Activated CD4-positive, alpha-beta T cell treated with anti-CD3 and anti-CD28 coated beads for 36 hours (primary cell): Measurements from ENCODE around the gene ZNF79. TPM values are rescaled to one million over a fixed set of nuclear protein-coding genes. Genes with fewer than 3 reads are reported as not detected.

ENCODE experiments used
- ATAC-seq: fragments of 200-7000 bp; cut with Tn5 transposase; one replicate; pipeline ENCODE4 v1.10.0; 2021; ENCODE audit warnings: mild to moderate bottlenecking, moderate library complexity
- CTCF ChIA-PET: fragments of 350-600 bp; sonication (Branson Sonifier 250); formaldehyde crosslinking; loops from one replicate; lab custom pipeline; 2021; ENCODE audit warnings: antibody characterized with exemption; lab: Charles Lee
- POLR2A ChIA-PET: fragments of 350-600 bp; sonication (Branson Sonifier 250); formaldehyde crosslinking; loops from one replicate; lab custom pipeline; 2021; ENCODE audit warnings: antibody characterized with exemption, inconsistent platforms; lab: Charles Lee
- DNase-seq: peaks from one replicate; pipeline ENCODE4 v3.0.0-alpha.2; 2020
- H3K27ac Mint-ChIP-seq: one replicate; pipeline ENCODE4 v1.8.0; 2021; ENCODE audit warnings: mixed read lengths
- H3K27me3 Mint-ChIP-seq: one replicate; pipeline ENCODE4 v1.8.0; 2021; ENCODE audit warnings: mixed read lengths
- H3K36me3 Mint-ChIP-seq: one replicate; pipeline ENCODE4 v1.8.0; 2021; ENCODE audit warnings: low read depth, mixed read lengths
- H3K4me1 Mint-ChIP-seq: one replicate; pipeline ENCODE4 v1.8.0; 2021; ENCODE audit warnings: mixed read lengths
- H3K4me3 Mint-ChIP-seq: one replicate; pipeline ENCODE4 v1.8.0; 2021; ENCODE audit warnings: mild to moderate bottlenecking, moderate library complexity, mixed read lengths
- H3K9me3 Mint-ChIP-seq: one replicate; pipeline ENCODE4 v1.8.0; 2021; ENCODE audit warnings: low read depth, mixed read lengths
- intact Hi-C, 2 experiments: fragments of 100-400 bp; cut with DNase I in 1 of 2; cut with micrococcal nuclease in 1 of 2; formaldehyde crosslinking; loops; one replicate each; pipeline versions ENCODE4 v1.14.2 to v1.15.1; 2022 to 2024; cut with DNase I, micrococcal nuclease
- total RNA-seq, 2 experiments: library from RNA; stranded (reverse); gene quantifications; one replicate each; pipeline ENCODE4 v1.2.3, GENCODE V29; 2021

ZNF79 gene
- total RNA-seq, 2 experiments from 2014 or later: 6.9 to 7.6 TPM

GRCh38 chr9:127389381-127390247 is 34.6 kb upstream of the ZNF79 start:
- DNase-seq (no peak), ATAC-seq (no peak)
- Mint-ChIP-seq H3K9me3 (no peaks in the 10 kb centered on the region), H3K27ac (no peak overlapping the region), H3K4me3 (no peak overlapping the region), H3K4me1 (peaks cover 20% of the 10 kb centered on the region), H3K36me3 (no peaks in the 10 kb centered on the region), H3K27me3 (peaks cover 62% of the 10 kb centered on the region)
- POLR2A ChIA-PET: interaction anchor here (0.7 kb wide), 1 partner anchor 58 kb away, joined by 3 read pairs; no protein-coding TSS in a partner anchor
- intact Hi-C loops: loop anchor here (2.0 to 10.0 kb wide), 7 partner anchors 61 to 585 kb away; partner anchors contain the start of genes LRSAM1 (in 1 of the 2), RPL12 (in 1 of the 2) and ZBTB43 (in 1 of the 2)
- CTCF ChIA-PET: interaction anchor here (0.7 kb wide), 1 partner anchor 39 kb away, joined by 3 read pairs; no protein-coding TSS in a partner anchor

GRCh38 chr9:127390248-127390545 is 34.0 kb upstream of the ZNF79 start:
- ChIA-PET CTCF (interaction anchor here (0.7 kb wide), 1 partner anchor 38 kb away, joined by 3 read pairs; no protein-coding TSS in a partner anchor), POLR2A (no interaction called here)
- Mint-ChIP-seq H3K36me3 (no peaks in the 10 kb centered on the region), H3K27me3 (peaks cover 61% of the 10 kb centered on the region), H3K4me1 (peaks cover 20% of the 10 kb centered on the region), H3K4me3 (no peak overlapping the region), H3K27ac (no peak overlapping the region), H3K9me3 (no peaks in the 10 kb centered on the region)
- no peak for DNase-seq
- ATAC-seq: no peak
- intact Hi-C loops: loop anchor here (10.0 kb wide), 2 partner anchors 75 to 585 kb away; partner anchors contain the start of gene ZBTB43 (in 1 of the 2)

- no peaks in the 10 kb centered on the region for H3K36me3 Mint-ChIP-seq
- no peaks in the 10 kb centered on the region for H3K9me3 Mint-ChIP-seq
- no peak overlapping the region for H3K4me3 Mint-ChIP-seq
- H3K27me3 Mint-ChIP-seq: peaks cover 61% of the 10 kb centered on the region
- CTCF ChIA-PET: no interaction called here
- peaks cover 20% of the 10 kb centered on the region for H3K4me1 Mint-ChIP-seq
- no peak overlapping the region for H3K27ac Mint-ChIP-seq
- POLR2A ChIA-PET: no interaction called here
- DNase-seq (peak; percentile 17), ATAC-seq (no peak)
- intact Hi-C loops: loop anchor here (10.0 kb wide), 2 partner anchors 76 to 586 kb away; partner anchors contain the start of gene ZBTB43 (in 1 of the 2)
Observed at GRCh38 chr9:127390563-127390962, 33.6 kb upstream of the ZNF79 start.

GRCh38 chr9:127392166-127392565 is 32.0 kb upstream of the ZNF79 start:
- H3K36me3 Mint-ChIP-seq: no peaks in the 10 kb centered on the region
- H3K27ac Mint-ChIP-seq: no peak overlapping the region
- no peak for ATAC-seq
- H3K4me3 Mint-ChIP-seq: no peak overlapping the region
- ChIA-PET CTCF (no interaction called here), POLR2A (no interaction called here)
- intact Hi-C loops: loop anchor here (10.0 kb wide), 2 partner anchors 77 to 587 kb away; partner anchors contain the start of gene ZBTB43 (in 1 of the 2)
- peaks cover 56% of the 10 kb centered on the region for H3K27me3 Mint-ChIP-seq
- H3K4me1 Mint-ChIP-seq: peaks cover 26% of the 10 kb centered on the region
- no peaks in the 10 kb centered on the region for H3K9me3 Mint-ChIP-seq
- DNase-seq: no peak

- peaks cover 56% of the 10 kb centered on the region for H3K27me3 Mint-ChIP-seq
- ChIA-PET CTCF (no interaction called here), POLR2A (no interaction called here)
- H3K27ac Mint-ChIP-seq: no peak overlapping the region
- intact Hi-C loops: loop anchor here (10.0 kb wide), 2 partner anchors 78 to 588 kb away; partner anchors contain the start of gene ZBTB43 (in 1 of the 2)
- H3K4me3 Mint-ChIP-seq: no peak overlapping the region
- DNase-seq: no peak
- H3K9me3 Mint-ChIP-seq: no peaks in the 10 kb centered on the region
- no peak for ATAC-seq
- H3K4me1 Mint-ChIP-seq: peaks cover 23% of the 10 kb centered on the region
- no peaks in the 10 kb centered on the region for H3K36me3 Mint-ChIP-seq
Observed at GRCh38 chr9:127392976-127393375, 31.2 kb upstream of the ZNF79 start.

GRCh38 chr9:127393645-127394044 is 30.5 kb upstream of the ZNF79 start:
- CTCF ChIA-PET: interaction anchor here (0.7 to 0.8 kb wide), 2 partner anchors 30 to 171 kb away, joined by 3 to 5 read pairs; no protein-coding TSS in a partner anchor
- Mint-ChIP-seq H3K4me1 (peaks cover 22% of the 10 kb centered on the region), H3K27ac (no peak overlapping the region), H3K9me3 (no peaks in the 10 kb centered on the region), H3K4me3 (no peak overlapping the region), H3K27me3 (peaks cover 62% of the 10 kb centered on the region), H3K36me3 (no peaks in the 10 kb centered on the region)
- no peak for ATAC-seq
- intact Hi-C loops: loop anchor here (10.0 kb wide), 2 partner anchors 79 to 589 kb away; partner anchors contain the start of gene ZBTB43 (in 1 of the 2)
- POLR2A ChIA-PET: no interaction called here
- DNase-seq: no peak

- ChIA-PET POLR2A (interaction anchor here (1.5 kb wide), 1 partner anchor 49 kb away, joined by 6 read pairs; no protein-coding TSS in a partner anchor), CTCF (no interaction called here)
- DNase-seq (no peak), ATAC-seq (no peak)
- H3K27me3 Mint-ChIP-seq: peaks cover 60% of the 10 kb centered on the region
- peaks cover 12% of the 10 kb centered on the region for H3K4me1 Mint-ChIP-seq
- no peak overlapping the region for H3K27ac Mint-ChIP-seq
- no peak overlapping the region for H3K4me3 Mint-ChIP-seq
- H3K9me3 Mint-ChIP-seq: no peaks in the 10 kb centered on the region
- no peaks in the 10 kb centered on the region for H3K36me3 Mint-ChIP-seq
- intact Hi-C loops: loop anchor here (1.0 to 10.0 kb wide), 8 partner anchors 7 to 673 kb away; partner anchors contain the start of genes RALGPS1 (in 1 of the 2), STXBP1 (in 1 of the 2), ZBTB43 (in 1 of the 2) and ZNF79 (in 1 of the 2)
Observed at GRCh38 chr9:127395497-127396252, 28.5 kb upstream of the ZNF79 start.

- H3K27ac Mint-ChIP-seq: no peak overlapping the region
- POLR2A ChIA-PET: interaction anchor here (0.9 to 1.5 kb wide), 2 partner anchors 8 to 48 kb away, joined by 5 to 6 read pairs; no protein-coding TSS in a partner anchor
- peak overlapping the region; percentile 8 for H3K4me3 Mint-ChIP-seq
- peaks cover 12% of the 10 kb centered on the region for H3K4me1 Mint-ChIP-seq
- CTCF ChIA-PET: interaction anchor here (1.0 to 1.2 kb wide), 3 partner anchors 27 to 454 kb away, joined by 3 to 4 read pairs (median 3); partner anchors contain the start of genes TOR2A and ZNF79
- ATAC-seq (no peak), DNase-seq (no peak)
- H3K27me3 Mint-ChIP-seq: peaks cover 63% of the 10 kb centered on the region
- no peaks in the 10 kb centered on the region for H3K9me3 Mint-ChIP-seq
- intact Hi-C loops: loop anchor here (1.0 to 10.0 kb wide), 8 partner anchors 8 to 674 kb away; partner anchors contain the start of genes RALGPS1 (in 1 of the 2), STXBP1 (in 1 of the 2), ZBTB43 (in 1 of the 2) and ZNF79 (in 1 of the 2)
- H3K36me3 Mint-ChIP-seq: no peaks in the 10 kb centered on the region
Observed at GRCh38 chr9:127396253-127396807, 27.9 kb upstream of the ZNF79 start.

- Mint-ChIP-seq H3K36me3 (no peaks in the 10 kb centered on the region), H3K9me3 (no peaks in the 10 kb centered on the region), H3K4me3 (peak within 1 kb of the TSS; percentile 58), H3K4me1 (peaks cover 12% of the 10 kb centered on the region), H3K27me3 (peaks cover 62% of the 10 kb centered on the region), H3K27ac (no peak within 1 kb of the TSS)
- intact Hi-C loops: loop anchor here (1.0 to 10.0 kb wide), 12 partner anchors 9 to 674 kb away; partner anchors contain the start of genes LRSAM1 (in 1 of the 2), RALGPS1 (in 1 of the 2), RPL12 (in 1 of the 2) and STXBP1 (in 1 of the 2)
- ChIA-PET CTCF (interaction anchor here (0.8 to 1.2 kb wide), 5 partner anchors 11 to 454 kb away, joined by 3 to 4 read pairs (median 3); partner anchors contain the start of genes TOR2A and ZNF79), POLR2A (interaction anchor here (0.9 to 1.5 kb wide), 2 partner anchors 9 to 48 kb away, joined by 5 to 6 read pairs; no protein-coding TSS in a partner anchor)
- peak; percentile 96 for ATAC-seq
- DNase-seq: peak; percentile 93
Observed at GRCh38 chr9:127396808-127397645, 27.2 kb upstream of the ZNF79 start, which contains the start of gene SLC2A8. SLC2A8 (plus strand) TSS chr9:127397169; CDS start chr9:127397231, 62 bp downstream.
